HG03521 (cell line): Measurements from ENCODE around the gene XKR7.
"Not testable (repeated sequence)": the region's sequence is repeated elsewhere in the genome, so short reads cannot be mapped to it uniquely, and the experiment has no call there.

Experiments
- ATAC-seq: cut with Tn5 transposase; IDR thresholded peaks from one replicate; pipeline ENCODE4 v1.9.1; 2021; ENCODE audit warnings: mild to moderate bottlenecking, moderate library complexity; ENCODE audit not compliant: unreplicated experiment

Gene XKR7

DNA sequence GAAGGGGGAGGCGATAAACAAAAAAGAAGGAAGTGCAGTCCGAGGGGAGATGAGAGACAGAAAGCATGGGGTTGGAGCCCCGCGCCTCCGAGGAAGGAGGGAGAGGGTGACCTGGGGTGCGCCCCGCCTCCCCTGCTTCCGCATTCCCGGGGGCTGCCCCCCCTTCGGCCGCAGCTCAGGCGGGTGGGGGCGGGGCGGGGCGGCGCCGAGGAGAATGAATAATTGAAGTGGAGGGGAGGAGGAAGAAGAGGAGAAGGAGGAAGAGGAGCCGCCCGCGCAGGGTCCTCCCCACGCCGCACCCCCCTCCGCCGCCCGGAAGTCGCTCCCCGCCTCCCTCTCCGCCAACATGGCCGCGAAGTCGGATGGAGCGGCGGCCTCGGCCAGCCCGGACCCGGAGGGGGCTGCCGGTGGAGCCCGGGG lies at the start of gene XKR7:
Gene XKR7 (plus strand): TSS at position 322 of the 420 bp plus-strand sequence. CDS start 25 bp downstream, at position 347.
- no peak for ATAC-seq

GRCh38 chr20:31918466-31919105 lies 49.4 kb upstream of the XKR7 start:
- no peak for ATAC-seq

DNA sequence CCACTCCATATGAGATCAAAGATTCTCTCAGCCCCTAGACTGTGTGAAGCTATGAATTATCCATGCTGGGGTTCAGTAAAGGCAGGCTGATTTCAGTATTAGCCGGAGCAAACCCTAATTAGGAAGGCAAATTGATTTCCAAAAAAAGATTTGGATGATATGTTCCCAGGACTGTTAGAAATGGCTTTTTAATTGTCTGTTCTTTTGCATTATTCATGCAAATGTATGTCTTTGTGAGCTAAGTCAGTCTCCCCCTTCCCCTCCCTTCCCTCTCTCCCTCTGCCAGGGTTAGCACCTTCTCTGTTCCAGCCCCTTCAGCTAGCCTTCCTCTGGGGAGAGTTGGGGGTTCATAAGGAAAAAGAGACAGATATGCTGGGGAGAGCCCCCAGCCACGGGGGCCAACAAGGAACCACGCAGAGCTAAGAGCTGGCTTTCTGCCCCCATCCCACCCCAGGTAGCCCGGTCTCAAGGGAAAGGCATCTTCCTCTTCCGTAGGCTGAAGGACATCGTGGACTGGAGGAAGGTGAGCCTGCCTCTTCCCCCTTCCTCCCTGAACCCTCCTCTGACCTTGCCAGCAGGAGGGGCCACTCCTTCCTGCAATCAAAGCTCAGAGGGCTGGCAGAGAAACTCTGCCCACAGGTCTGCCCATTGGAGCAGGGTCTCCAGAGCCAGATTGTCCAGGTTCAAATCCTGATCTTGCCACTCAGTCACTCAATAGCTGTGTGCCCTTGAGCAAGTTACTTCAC lies 48.4 kb upstream of the XKR7 start:
- no peak for ATAC-seq

- ATAC-seq: no peak
Measured at GRCh38 chr20:31920275-31920855, 47.6 kb upstream of the XKR7 start.

DNA sequence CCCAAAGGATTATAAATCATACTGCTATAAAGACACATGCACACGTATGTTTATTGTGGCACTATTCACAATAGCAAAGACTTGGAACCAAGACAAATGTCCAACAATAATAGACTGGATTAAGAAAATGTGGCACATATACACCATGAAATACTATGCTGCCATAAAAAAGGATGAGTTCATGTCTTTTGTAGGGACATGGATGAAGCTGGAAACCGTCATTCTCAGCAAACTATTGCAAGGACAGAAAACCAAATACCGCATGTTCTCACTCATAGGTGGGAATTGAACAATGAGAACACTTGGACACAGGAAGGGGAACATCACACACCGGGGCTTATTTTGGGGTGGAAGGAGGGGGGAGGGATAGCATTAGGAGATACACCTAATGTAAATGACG lies 46.5 kb upstream of the XKR7 start:
- not testable (repeated sequence) for ATAC-seq

GRCh38 chr20:31922181-31922580 lies 45.8 kb upstream of the XKR7 start:
- ATAC-seq: no peak

GRCh38 chr20:31922588-31922987 lies 45.4 kb upstream of the XKR7 start:
- ATAC-seq: no peak

- no peak for ATAC-seq
Measured at GRCh38 chr20:31923388-31924331, 44.3 kb upstream of the XKR7 start.

GRCh38 chr20:31924561-31924960 lies 43.4 kb upstream of the XKR7 start:
- ATAC-seq: no peak

DNA sequence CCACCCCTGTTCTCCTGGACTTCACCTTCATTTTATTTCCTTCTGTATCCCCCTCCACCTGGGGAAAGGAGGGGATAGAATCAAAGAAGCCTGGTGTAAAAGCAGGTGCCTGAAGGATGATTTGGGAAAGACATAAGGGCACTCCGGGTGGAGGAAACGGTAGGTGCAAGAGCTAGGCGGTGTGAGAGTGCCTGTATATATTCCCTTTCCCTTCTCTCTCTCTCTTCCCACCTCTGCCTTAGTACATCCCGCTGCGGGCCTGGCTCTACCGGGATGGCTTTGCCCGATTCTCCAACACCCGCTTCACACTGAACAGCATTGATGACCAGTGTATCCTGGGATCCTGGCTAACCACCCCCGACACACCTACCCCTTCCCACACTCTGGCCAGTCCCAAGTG lies 42.3 kb upstream of the XKR7 start:
- no peak for ATAC-seq

DNA sequence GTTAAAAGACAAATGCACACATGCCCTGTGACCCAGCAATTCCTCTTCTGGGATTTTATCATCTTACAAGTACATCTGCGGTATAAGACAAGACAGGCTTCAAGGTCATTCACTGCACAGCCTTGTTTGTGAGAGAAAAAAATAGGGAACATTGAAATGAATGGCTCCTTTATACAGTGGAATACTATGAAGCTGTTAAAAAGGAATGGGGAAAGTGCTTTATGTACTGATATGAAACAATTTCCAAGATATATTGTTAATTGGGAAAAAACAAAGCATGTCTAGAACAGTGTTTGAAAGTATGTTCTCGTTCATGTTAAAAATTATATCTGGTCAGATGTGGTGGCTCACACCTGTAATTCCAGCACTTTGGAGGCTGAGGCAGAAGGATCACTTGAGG lies 41.5 kb upstream of the XKR7 start:
- no peak for ATAC-seq

GRCh38 chr20:31927627-31928159 lies 40.3 kb upstream of the XKR7 start:
- no peak for ATAC-seq

- ATAC-seq: not testable (repeated sequence)
Measured at GRCh38 chr20:31929631-31930030, 38.3 kb upstream of the XKR7 start.

DNA sequence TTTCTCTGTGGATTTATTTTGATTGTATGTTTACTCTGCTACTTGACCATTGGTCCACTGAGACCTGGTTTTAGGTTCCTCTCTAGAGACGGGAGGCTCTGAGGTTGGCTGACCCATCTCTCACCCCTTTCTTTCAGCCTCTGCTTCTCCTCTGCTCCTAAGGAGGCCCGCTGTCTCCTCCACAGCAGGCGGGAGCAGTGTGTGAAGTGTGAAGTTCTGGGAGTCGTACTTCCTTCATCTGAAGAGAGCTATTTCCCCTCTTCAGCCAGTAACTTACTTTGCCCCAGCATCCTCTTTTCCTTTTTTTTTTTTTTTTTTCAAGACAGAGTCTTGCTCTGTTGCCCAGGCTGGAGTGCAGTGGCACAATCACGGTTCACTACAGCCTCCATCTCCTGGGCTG lies 37.2 kb upstream of the XKR7 start:
- ATAC-seq: no peak

- ATAC-seq: no peak
Measured at GRCh38 chr20:31933698-31934097, 34.3 kb upstream of the XKR7 start.

GRCh38 chr20:31934491-31934890 lies 33.5 kb upstream of the XKR7 start:
- no peak for ATAC-seq

GRCh38 chr20:31934968-31935764 lies 32.8 kb upstream of the XKR7 start:
- no peak for ATAC-seq

DNA sequence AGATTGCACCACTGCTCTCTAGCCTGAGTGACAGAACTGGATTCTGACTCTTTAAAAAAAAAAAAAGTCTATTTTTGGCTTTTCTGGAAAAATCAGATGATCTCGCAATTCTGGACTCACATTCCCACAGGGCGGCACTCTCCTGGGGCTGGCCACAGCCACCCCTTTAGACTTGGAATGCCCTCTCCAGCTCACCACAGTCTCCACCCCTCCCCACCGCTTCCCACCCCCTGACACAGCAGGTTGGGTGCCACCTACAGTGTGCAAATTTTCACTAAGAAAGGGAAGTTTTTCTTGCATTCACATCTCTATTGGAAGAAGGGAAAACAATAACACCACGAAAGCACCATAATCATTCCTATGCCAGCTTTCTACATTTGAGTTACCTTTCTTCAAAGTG lies 31.5 kb upstream of the XKR7 start:
- ATAC-seq: no peak

DNA sequence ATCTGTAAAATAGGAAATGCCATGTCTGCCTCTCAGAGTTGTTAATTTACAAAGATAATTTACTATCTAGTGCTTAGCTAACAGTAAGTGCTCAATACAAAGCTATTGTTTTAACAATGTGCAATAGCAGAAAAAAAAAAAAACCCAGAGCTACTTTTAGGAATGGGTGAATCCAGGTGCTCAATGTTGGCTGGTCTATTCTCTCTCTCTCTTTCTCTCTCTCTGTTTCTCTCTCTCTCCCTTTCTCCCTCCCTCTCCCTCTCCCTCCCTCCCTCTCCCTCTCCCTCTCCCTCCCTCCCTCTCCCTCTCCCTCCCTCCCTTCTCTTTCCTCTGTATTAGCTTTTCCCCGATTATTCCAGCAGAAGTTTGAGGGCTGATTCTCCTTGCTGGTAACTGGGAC lies 30.1 kb upstream of the XKR7 start:
- no peak for ATAC-seq

DNA sequence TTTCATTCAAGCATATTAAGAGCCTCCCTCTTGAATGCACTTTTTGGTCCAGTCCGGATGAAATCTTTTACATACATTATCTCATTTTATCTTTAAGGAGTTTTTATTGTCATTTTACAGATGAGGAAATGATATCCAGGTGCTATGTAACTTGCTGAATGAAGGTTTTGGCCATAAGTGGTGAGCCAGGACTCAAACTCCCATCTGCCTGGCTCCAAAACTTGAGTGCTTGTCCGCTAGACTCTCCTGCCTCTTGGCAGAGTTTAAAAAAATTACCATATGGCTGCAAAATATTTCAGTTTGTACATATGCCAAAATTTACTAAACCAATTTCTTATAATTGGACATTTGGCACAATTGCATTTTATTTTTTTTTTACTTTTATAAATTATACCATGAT lies 28.3 kb upstream of the XKR7 start:
- ATAC-seq: no peak
